ENCODE data around the gene GZMM.

- TF ChIP-seq GATA3 (IDR thresholded peaks at IDR 0.05; ENCODE audit: low read depth, low read length) (no peak), GATA2 (IDR thresholded peaks at IDR 0.05; ENCODE audit: low read depth, low read length) (no peak)
Observed at GRCh38 chr19:542173-542866, 1.5 kb upstream of the GZMM start.
